Right lobe of liver (tissue), 4 donors: ENCODE measurements around the gene KRI1.

ENCODE experiments used
- POLR2A ChIP-seq: fragments of 450-650 bp; IDR thresholded peaks from one replicate; pipeline ENCODE4 v1.6.1; 2017; ENCODE audit warnings: antibody characterized with exemption, mild to moderate bottlenecking
- TF ChIP-seq, protein P1 (sequence below), 4 donors: fragments of 200-600 bp in 3 of 4; fragments of 450-650 bp in 1 of 4; IDR thresholded peaks; one replicate each; pipeline versions ENCODE4 v1.5.1 to v1.8.0; 2016 to 2022; ENCODE audit warnings: antibody characterized with exemption in 4 of 4, mild to moderate bottlenecking in 2 of 4
- donor health status: DM: no; HTN: no; CAD: no.
- donor health status: DM: no; HTN: no; CAD: no.
- donor health status: DM: no; HTN: yes; CAD: no.

DNA sequence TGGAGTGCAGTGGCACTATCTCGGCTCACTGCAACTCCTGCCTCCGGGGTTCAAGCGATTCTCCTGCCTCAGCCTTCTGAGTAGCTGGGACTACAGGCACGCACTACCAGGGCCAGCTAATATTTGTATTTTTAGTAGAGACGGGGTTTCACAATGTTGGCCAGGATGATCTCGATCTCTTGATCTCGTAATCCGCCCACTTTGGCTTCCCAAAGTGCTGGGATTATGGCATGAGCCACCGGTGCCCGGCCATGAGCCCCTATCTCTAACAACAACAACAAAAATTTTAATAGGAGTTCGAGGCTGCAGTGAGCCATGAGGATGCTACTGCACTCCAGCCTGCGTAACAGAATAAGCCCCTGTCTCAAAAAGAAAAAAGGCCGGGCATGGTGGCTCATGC is 16.3 kb upstream of the KRI1 start:
- TF ChIP-seq, protein P1, sequence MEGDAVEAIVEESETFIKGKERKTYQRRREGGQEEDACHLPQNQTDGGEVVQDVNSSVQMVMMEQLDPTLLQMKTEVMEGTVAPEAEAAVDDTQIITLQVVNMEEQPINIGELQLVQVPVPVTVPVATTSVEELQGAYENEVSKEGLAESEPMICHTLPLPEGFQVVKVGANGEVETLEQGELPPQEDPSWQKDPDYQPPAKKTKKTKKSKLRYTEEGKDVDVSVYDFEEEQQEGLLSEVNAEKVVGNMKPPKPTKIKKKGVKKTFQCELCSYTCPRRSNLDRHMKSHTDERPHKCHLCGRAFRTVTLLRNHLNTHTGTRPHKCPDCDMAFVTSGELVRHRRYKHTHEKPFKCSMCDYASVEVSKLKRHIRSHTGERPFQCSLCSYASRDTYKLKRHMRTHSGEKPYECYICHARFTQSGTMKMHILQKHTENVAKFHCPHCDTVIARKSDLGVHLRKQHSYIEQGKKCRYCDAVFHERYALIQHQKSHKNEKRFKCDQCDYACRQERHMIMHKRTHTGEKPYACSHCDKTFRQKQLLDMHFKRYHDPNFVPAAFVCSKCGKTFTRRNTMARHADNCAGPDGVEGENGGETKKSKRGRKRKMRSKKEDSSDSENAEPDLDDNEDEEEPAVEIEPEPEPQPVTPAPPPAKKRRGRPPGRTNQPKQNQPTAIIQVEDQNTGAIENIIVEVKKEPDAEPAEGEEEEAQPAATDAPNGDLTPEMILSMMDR (IDR thresholded peaks at IDR 0.05): no peak
- no peak for TF ChIP-seq POLR2A
